GM12878 (cell line): ENCODE measurements around the gene DNAI2. TPM values are rescaled to one million over a fixed set of nuclear protein-coding genes. Genes with fewer than 3 reads are reported as not detected.

Experiments
- ATAC-seq: fragments of 200-7000 bp; cut with Tn5 transposase; 3 replicates; pipeline ENCODE4 v1.9.1; 2020; ENCODE audit warnings: mild to moderate bottlenecking, moderate library complexity
- BruUV-seq: library from RNA; stranded (reverse); fragments of 400-500 nt; replicated peaks from 2 replicates; lab custom pipeline; 2021; lab: Mats Ljungman, UMichigan
- CTCF ChIA-PET: fragments of 300-600 bp; sonication (Branson Sonifier 250); formaldehyde crosslinking; extraction: SDS; loops from one replicate; lab custom pipeline; 2021; ENCODE audit warnings: inconsistent platforms; lab: Yijun Ruan, JAX
- POLR2A ChIA-PET: fragments of 350-600 bp; formaldehyde crosslinking; extraction: SDS; loops from one replicate; lab custom pipeline; 2021; ENCODE audit warnings: inconsistent platforms; lab: Charles Lee
- RAD21 ChIA-PET: fragments of 300-600 bp; sonication (Branson Sonifier 250); formaldehyde crosslinking; loops from one replicate; lab custom pipeline; 2023; ENCODE audit warnings: antibody characterized with exemption; ENCODE audit not compliant: unreplicated experiment; lab: Charles Lee
- SMC1A ChIA-PET: fragments of 300-600 bp; sonication (Branson Sonifier 250); formaldehyde crosslinking; loops from one replicate; lab custom pipeline; 2023; ENCODE audit not compliant: unreplicated experiment, uncharacterized antibody; lab: Charles Lee
- DNase-seq: peaks from one replicate; pipeline ENCODE4 v3.0.0-alpha.2; 2011; ENCODE audit warnings: low read depth, low spot score
- FAIRE-seq: peaks from 3 replicates; lab custom pipeline; 2011; peaks lifted over from hg19 to GRCh38; lab: Jason Lieb, UNC
- H2AFZ ChIP-seq: 2 replicates; pipeline ENCODE4 v1.6.0; 2011; ENCODE audit warnings: low read depth, low read length, control low read depth; ENCODE audit not compliant: control insufficient read depth
- H3K27ac ChIP-seq: 2 replicates; pipeline ENCODE4 v1.5.1; 2011; ENCODE audit warnings: control low read depth; ENCODE audit not compliant: control insufficient read depth, insufficient read depth
- H3K27me3 ChIP-seq, 2 experiments: replicated peaks in 1 of 2; 2 replicates each; pipeline versions ENCODE4 v1.6.0 to v1.6.1; 2011; ENCODE audit warnings: low read length in 1 of 2; ENCODE audit not compliant: control insufficient read depth in 2 of 2, insufficient read depth in 2 of 2
- H3K36me3 ChIP-seq, 2 experiments: 2 replicates each; pipeline ENCODE4 v1.5.1; 2011; ENCODE audit warnings: low read length in 1 of 2; ENCODE audit not compliant: control insufficient read depth in 2 of 2, insufficient read depth in 2 of 2
- H3K4me1 ChIP-seq: 2 replicates; pipeline ENCODE4 v1.6.1; 2011; ENCODE audit warnings: mild to moderate bottlenecking, low read length, moderate library complexity, mixed read lengths; ENCODE audit not compliant: control insufficient read depth, insufficient read depth
- H3K4me2 ChIP-seq: 2 replicates; pipeline ENCODE4 v1.6.0; 2011; ENCODE audit warnings: control low read depth; ENCODE audit not compliant: control insufficient read depth, insufficient read depth
- H3K4me3 ChIP-seq: fragments of 200-600 bp; sonication (generic); 2 replicates; pipeline ENCODE4 v1.5.1; 2016
- H3K79me2 ChIP-seq: 2 replicates; pipeline ENCODE4 v1.6.0; 2011; ENCODE audit warnings: low read length; ENCODE audit not compliant: control insufficient read depth, insufficient read depth
- H3K9ac ChIP-seq: 2 replicates; pipeline ENCODE4 v1.8.0; 2011; ENCODE audit warnings: low read length, control low read depth, mixed read lengths; ENCODE audit not compliant: control insufficient read depth, insufficient read depth
- H3K9me3 ChIP-seq: replicated peaks from 3 replicates; pipeline ENCODE4 v1.5.1; 2011; ENCODE audit warnings: mild to moderate bottlenecking, low read length; ENCODE audit not compliant: control insufficient read depth, insufficient read depth
- H4K20me1 ChIP-seq: 2 replicates; pipeline ENCODE4 v1.6.0; 2011; ENCODE audit not compliant: control insufficient read depth, insufficient read depth
- BCLAF1 ChIP-seq: fragments of 450-650 bp; IDR thresholded peaks from 2 replicates; pipeline ENCODE4 v1.6.1; 2017; ENCODE audit warnings: antibody characterized with exemption, mild to moderate bottlenecking, moderate library complexity
- DPF2 ChIP-seq: fragments of 450-650 bp; IDR thresholded peaks from 2 replicates; pipeline ENCODE4 v1.6.1; 2017; ENCODE audit warnings: mild to moderate bottlenecking
- E2F4 ChIP-seq: IDR thresholded peaks from 2 replicates; pipeline ENCODE4 v1.6.1; 2012; ENCODE audit warnings: low read depth, low read length, improper control_type of control experiment
- EP300 ChIP-seq, 2 experiments: fragments of 150-350 bp in 1 of 2; IDR thresholded peaks; 2 replicates each; pipeline ENCODE4 v1.6.1; 2011 to 2012; ENCODE audit warnings: low read depth in 2 of 2, low read length in 2 of 2, borderline replicate concordance in 1 of 2, improper control_type of control experiment in 1 of 2, inconsistent platforms in 1 of 2; ENCODE audit not compliant: control insufficient read depth in 1 of 2
- GABPA ChIP-seq: IDR thresholded peaks from 2 replicates; pipeline ENCODE4 v1.6.1; 2014; ENCODE audit warnings: antibody characterized with exemption, low read depth, mild to moderate bottlenecking, inconsistent platforms
- JUNB ChIP-seq: IDR thresholded peaks from 2 replicates; pipeline ENCODE4 v1.6.1; 2016; ENCODE audit warnings: antibody characterized with exemption, mild to moderate bottlenecking
- NFIC ChIP-seq: IDR thresholded peaks from 2 replicates; pipeline ENCODE4 v1.6.1; 2012; ENCODE audit warnings: low read depth, mild to moderate bottlenecking, inconsistent platforms, low read length, moderate library complexity
- SIN3A ChIP-seq: IDR thresholded peaks from 2 replicates; pipeline ENCODE4 v1.6.1; 2012; ENCODE audit warnings: low read depth, low read length, improper control_type of control experiment
- SKIL ChIP-seq: fragments of 450-650 bp; IDR thresholded peaks from 2 replicates; pipeline ENCODE4 v1.6.1; 2017; ENCODE audit warnings: mild to moderate bottlenecking, low read depth, inconsistent platforms; ENCODE audit not compliant: poor library complexity, severe bottlenecking
- SMAD5 ChIP-seq: IDR thresholded peaks from 2 replicates; pipeline ENCODE4 v1.6.1; 2016; ENCODE audit warnings: antibody characterized with exemption, low read depth
- SMARCA5 ChIP-seq: fragments of 450-650 bp; IDR thresholded peaks from 2 replicates; pipeline ENCODE4 v1.6.1; 2017; ENCODE audit warnings: mild to moderate bottlenecking
- SP1 ChIP-seq: IDR thresholded peaks from one replicate; pipeline ENCODE4 v1.6.1; 2011; ENCODE audit warnings: low read depth, low read length
- SUPT20H ChIP-seq: IDR thresholded peaks from 2 replicates; pipeline ENCODE4 v1.6.1; 2011; ENCODE audit warnings: low read depth, mild to moderate bottlenecking, low read length, moderate library complexity, borderline replicate concordance; ENCODE audit not compliant: control insufficient read depth
- TCF7 ChIP-seq: IDR thresholded peaks from 2 replicates; pipeline ENCODE4 v1.6.1; 2014; ENCODE audit warnings: antibody characterized with exemption, borderline replicate concordance
- ZNF274 ChIP-seq: IDR thresholded peaks from one replicate; pipeline ENCODE4 v1.8.0; 2011; ENCODE audit not compliant: insufficient read length, insufficient read depth
- WGBS: methylation state at CpG from one replicate; pipeline ENCODE4 v1.1.6; 2016; ENCODE audit warnings: low lambda C conversion rate; ENCODE audit not compliant: insufficient replicate concordance, insufficient coverage; ENCODE audit errors: missing lambda C conversion rate; 5-methylcytosine and 5-hydroxymethylcytosine counted together
- in situ Hi-C: fragments of 300-500 bp; cut with MboI; formaldehyde crosslinking; loops from 9 replicates; pipeline ENCODE4 v1.14.3; 2018; ENCODE audit warnings: mixed read lengths
- intact Hi-C: fragments of 100-400 bp; cut with micrococcal nuclease; formaldehyde crosslinking; loops from one replicate; pipeline ENCODE4 v1.14.2; 2022; ENCODE audit not compliant: unreplicated experiment
- polyA plus RNA-seq, 11 experiments: library from polyadenylated mRNA; depleted of rRNA in 4 of 11; unstranded in 6 of 11; stranded (reverse) in 5 of 11; fragments of >200 nt; fragmentation: Nextera tagmentation in 4 of 11; fragmentation: Illumina TruSeq in 1 of 11; extraction: Ambion mirVana in 4 of 11; extraction: Trizol in 1 of 11; gene quantifications; 1 replicate in 1 of 11; 2 replicates in 10 of 11; pipeline versions ENCODE4 v1.2.1 to v1.2.3, GENCODE V29; 2011 to 2016; ENCODE audit warnings: inconsistent platforms in 2 of 11, missing spikeins in 2 of 11, low read depth in 1 of 11
- total RNA-seq, 4 experiments: library from RNA; depleted of rRNA in 3 of 4; stranded (reverse); fragments of >200 nt in 3 of 4; fragmentation: Illumina TruSeq in 1 of 4; extraction: Trizol in 1 of 4; gene quantifications; 2 replicates each; pipeline versions ENCODE4 v1.2.1 to v1.2.3, GENCODE V29; 2013 to 2021
- TF ChIP-seq, protein P1 (sequence below): IDR thresholded peaks from 2 replicates; pipeline ENCODE4 v1.6.1; 2012; ENCODE audit warnings: low read depth, low read length, improper control_type of control experiment

The DNAI2 gene
- total and polyA plus RNA-seq, 10 of the 15 experiments (the other 5 are each of a cell fraction or from before 2014, with no cell fraction given): 0.04 to 1.8 (median 0.13) TPM

GRCh38 chr17:74271901-74272561 lies 2.0 kb upstream of the DNAI2 start:
- DNase-seq: no peak
- H3K36me3 ChIP-seq: no peaks in the 10 kb centered on the region
- peaks cover 21% of the 10 kb centered on the region for H3K4me1 ChIP-seq
- no peak overlapping the region for H3K4me3 ChIP-seq
- no peaks in the 10 kb centered on the region for H4K20me1 ChIP-seq
- H3K9ac ChIP-seq: no peak overlapping the region
- no peak for TF ChIP-seq E2F4
- no peak for TF ChIP-seq SMARCA5
- no peak for TF ChIP-seq SIN3A
- TF ChIP-seq GABPA: no peak
- TF ChIP-seq NFIC: no peak
- no peak for TF ChIP-seq JUNB
- no peak for TF ChIP-seq TCF7
- TF ChIP-seq SUPT20H: no peak
- no peak for TF ChIP-seq SMAD5
- no peak for TF ChIP-seq ZNF274
- TF ChIP-seq BCLAF1: no peak
- TF ChIP-seq SKIL: no peak
- no peak for TF ChIP-seq EP300 (IDR thresholded peaks at IDR 0.05; ENCODE audit: borderline replicate concordance in 1 of 2, control insufficient read depth in 1 of 2, low read depth in 2 of 2, low read length in 2 of 2)
- no peak for TF ChIP-seq SP1
- TF ChIP-seq DPF2: no peak
- TF ChIP-seq, protein P1, sequence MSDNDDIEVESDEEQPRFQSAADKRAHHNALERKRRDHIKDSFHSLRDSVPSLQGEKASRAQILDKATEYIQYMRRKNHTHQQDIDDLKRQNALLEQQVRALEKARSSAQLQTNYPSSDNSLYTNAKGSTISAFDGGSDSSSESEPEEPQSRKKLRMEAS: no peak
- TF ChIP-seq, all 136 proteins: peak for 0
- FAIRE-seq (no peak), ATAC-seq (no peak)
- in situ Hi-C loops: loop anchor here (10.0 kb wide), 1 partner anchor 57 kb away; the partner anchor contains the start of gene TTYH2
- BruUV-seq: no TSS peak
- no peak overlapping the region for H2AFZ ChIP-seq
- H3K9me3 ChIP-seq: no peaks in the 10 kb centered on the region; the same call in 2 of the 3 replicates
- POLR2A ChIA-PET: no interaction called here
- 54% methylated on average over 13 of the region's 13 CpGs for WGBS
- no peak overlapping the region for H3K27ac ChIP-seq
- SMC1A ChIA-PET: no interaction called here
- RAD21 ChIA-PET: no interaction called here
- CTCF ChIA-PET: no interaction called here
- no peaks in the 10 kb centered on the region; a peak in 1 of 4 replicates for H3K27me3 ChIP-seq
- no peak overlapping the region for H3K4me2 ChIP-seq
- no peaks in the 10 kb centered on the region for H3K79me2 ChIP-seq
- intact Hi-C loops: no loop called here
